Renal cortical epithelial cell (primary cell): ENCODE data around the gene PSTPIP2. TPM values are rescaled to one million over a fixed set of nuclear protein-coding genes. Genes with fewer than 3 reads are reported as not detected.

Source experiments
- DNase-seq: peaks from one replicate; pipeline ENCODE4 v3.0.0-alpha.2; 2011; ENCODE audit warnings: low read depth
- total RNA-seq: library from RNA; depleted of rRNA; stranded (reverse); fragments of >200 nt; gene quantifications from 2 replicates; pipeline ENCODE4 v1.2.3, GENCODE V29; 2014

PSTPIP2 gene
- total RNA-seq, 1 donor from 2014 or later: 28.9 TPM

DNA sequence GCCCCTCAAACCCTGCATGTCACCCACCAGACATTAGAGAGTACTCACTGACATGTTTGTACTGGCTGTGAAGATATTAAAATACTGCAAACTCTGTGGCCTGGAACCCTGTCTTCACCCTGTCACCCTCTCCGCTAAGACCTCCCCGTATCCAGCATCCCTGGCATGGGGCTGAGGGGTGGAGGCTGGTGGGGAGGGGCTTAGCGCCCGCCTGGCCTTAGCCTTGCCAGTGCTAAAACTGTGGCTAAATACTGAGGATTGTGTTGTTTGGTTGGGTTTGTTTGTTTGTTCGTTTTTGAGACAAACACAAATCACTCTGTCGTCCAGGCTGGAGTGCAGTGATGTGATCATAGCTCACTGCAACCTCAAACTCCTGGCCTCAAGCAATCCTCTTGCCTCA, 1.8 kb downstream of the PSTPIP2 start:
- no peak for DNase-seq

DNA sequence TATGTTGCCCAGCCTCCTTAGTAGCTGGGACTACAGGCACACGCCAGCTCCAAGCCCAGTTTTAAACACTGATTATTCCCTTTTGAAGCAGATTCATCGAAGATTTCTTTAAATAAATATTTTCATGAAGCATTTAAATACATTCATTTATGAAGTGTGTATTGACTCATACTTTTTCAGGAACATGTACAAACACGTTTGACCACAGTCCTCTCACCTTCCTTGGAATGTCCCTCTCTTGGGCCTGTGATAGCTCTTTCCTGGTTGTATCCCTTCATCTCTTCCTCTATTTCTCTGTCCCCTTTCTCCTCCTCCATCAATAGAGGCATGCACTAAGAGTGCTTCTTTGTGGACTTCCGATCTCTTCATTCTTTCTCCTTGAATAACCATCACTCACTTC, 2.5 kb downstream of the PSTPIP2 start:
- DNase-seq: peak; percentile 33

DNA sequence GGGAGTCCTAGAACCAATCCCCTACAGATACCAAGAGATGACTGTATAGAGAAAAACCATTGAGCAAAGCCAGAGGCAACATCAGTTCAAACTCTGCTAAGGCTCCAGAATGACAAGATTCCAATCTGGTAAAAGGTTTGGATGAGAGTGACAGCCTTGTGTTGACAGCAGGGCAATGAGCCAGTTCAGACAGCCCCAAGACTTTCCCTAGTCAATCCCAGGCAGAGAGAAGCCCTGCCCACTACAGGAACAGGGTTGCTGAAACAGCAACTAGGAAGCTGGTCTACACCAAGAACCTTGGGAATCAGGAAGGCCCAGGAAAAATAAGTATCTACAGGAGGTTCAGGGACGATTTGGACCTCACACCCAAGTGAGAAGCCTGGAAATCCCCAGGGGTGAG, 3.3 kb downstream of the PSTPIP2 start:
- no peak for DNase-seq

DNA sequence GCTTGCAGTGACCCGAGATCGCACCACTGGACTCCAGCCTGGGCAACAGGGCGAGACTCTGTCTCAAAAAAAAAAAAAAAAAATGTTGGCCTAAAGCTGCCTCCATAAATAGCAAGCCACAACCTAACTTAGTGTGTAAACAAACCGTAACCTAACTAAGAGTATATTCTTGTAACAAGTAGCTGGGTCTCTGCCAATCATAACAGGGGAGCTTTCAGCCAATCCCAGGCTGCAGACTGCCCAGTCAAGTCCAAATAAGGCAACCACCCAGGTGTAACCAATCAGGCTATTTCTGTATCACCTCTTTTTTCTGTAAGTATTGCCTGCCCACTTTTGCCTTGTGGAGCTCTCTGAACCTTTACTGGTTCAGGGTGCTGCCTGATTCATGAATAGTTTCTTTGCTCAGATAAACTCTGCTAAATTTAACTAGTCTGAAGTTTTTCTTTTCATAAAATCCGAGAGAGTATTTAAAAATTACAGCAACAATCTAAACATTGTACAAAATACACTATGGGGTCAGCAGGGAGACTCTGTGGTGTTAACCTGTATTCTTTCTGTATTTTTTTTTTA, 4.5 kb downstream of the PSTPIP2 start:
- peak; percentile 71 for DNase-seq

DNA sequence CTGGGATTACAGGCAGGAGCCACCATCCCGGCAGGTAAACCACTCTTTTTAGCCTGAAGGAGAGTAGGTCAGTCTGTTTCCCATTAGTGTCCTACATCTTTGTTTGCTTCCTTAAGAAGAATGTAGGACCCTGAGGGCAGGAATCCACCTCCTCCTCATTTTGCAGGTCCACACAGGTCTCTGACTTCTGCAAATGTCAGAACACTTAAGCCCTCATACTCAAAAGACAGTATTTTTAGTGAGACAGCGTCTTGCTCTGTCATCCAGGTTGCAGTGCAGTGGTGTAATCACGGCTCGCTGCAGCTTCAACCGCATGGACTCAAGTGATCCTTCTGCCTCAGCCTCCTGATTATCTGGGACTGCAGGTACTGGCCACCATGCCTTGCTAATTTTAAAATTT, 9.3 kb downstream of the PSTPIP2 start:
- DNase-seq: no peak

DNA sequence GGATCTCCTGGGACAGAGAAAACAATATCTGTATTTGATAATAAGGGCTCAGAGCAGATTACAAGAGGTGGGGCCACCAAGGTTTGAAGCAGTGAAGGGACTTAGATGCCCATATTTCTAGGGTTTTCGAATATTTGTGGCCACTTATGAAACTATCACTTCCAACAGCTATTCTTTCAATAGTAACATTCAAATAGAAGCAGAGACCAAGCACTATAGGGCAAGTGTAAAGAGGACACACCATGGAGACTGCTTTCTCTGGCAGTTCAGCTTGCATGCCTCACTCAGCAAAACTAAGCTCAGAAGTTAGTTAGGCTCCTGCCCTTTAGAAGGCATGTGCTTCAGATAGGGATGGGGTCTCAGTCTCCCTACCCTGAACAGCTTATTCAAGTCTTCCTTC, 10.3 kb downstream of the PSTPIP2 start:
- no peak for DNase-seq

DNA sequence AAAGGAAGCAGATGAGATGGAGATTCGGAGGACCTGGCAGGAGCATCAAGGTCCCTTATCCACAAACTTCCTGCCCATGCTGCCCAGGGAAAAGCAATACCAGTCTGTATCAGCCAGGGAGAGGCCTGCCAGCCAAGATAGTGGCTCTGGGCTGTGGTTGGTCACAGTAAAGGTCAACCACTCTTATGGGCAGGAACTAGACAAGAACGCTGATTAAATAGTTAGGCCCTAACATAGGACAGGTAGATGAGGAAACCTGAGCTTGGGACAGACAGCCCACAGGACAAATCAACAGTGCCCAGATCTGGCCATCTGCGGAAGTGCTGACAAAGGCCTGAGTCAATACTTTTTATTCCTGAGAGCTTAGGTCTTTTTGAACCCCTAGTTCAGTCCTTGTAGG, 10.7 kb downstream of the PSTPIP2 start:
- no peak for DNase-seq

DNA sequence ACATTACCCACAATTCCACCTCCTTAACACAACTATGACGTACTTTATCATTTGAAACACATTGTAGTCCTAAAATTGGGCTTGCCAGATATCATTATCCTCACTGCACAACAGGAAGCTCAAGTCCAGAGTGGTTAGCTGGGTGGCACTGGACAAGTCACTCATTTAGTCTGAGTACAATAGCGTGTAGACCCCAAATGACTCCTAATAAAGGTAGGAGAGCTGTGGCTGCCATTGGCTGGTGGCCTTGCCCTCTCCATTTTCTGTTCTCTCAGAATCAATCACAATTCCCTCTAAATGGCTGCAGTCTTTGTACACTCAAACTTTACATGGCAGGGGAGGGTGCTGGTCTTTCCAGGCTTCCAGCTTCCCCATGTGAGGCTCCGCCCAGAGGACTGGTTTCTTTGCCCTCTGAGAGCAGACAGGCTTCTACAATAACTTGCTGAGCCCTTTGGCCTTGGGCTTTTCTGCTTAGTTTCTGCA, 11.7 kb downstream of the PSTPIP2 start:
- DNase-seq: no peak

DNA sequence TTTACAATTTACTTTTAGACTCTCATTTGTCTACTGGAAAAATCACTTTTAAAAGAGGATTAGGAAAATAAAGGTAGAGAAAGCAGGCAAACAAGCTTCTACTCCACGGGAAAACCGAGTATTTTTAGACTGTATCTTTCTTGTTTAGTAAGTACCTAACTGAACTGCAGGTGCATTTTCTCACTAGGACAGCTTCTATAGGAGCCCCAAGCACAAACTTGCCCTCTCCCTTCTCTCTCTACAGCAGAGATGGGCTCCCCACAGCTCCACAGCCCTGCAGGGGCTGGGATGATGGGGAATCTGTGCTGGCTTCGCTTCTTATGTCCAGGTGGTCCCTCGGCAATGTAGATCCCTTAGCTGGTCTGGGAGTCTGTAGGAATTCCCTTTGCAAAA, 16.2 kb downstream of the PSTPIP2 start:
- no peak for DNase-seq

DNA sequence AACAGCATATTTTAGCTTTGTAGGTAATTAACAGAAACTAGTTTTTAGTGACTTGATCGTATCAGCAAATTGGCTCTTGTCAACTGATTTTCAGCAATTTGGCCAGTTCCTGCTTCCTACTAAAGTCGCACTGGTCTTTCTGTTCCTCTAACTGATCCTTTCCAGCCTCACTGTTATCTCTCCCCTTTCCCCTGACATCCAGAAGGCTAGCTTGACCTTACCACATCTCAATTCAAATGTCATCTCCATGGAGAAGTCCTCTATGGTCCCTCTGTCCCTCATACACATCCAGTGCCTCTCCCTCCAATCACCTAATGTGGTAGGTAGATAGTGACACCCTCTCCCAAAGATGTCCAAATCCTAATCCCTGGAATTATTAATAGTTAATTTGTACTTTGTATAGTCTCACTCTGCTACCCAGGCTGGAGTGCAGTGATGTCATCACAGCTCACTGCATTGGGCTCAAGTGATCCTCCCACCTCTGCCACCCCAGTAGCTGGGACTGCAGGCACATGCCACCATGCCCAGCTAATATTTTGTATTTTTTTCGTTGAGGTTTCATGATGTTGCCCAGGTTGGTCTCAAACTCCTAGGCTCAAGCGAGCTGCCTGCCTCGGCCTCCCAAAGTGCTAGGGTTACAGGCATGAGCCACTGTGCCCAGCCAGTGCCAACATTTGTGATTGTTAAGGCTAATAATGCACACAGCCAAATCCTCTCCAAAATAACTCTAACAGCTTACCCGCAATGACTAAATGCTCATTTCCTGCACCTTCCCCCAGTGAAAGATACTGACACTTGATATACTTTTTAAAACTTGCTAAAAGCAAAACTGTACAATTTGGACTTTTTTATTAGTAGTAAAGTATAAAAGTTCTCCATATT, 16.9 kb downstream of the PSTPIP2 start:
- no peak for DNase-seq

DNA sequence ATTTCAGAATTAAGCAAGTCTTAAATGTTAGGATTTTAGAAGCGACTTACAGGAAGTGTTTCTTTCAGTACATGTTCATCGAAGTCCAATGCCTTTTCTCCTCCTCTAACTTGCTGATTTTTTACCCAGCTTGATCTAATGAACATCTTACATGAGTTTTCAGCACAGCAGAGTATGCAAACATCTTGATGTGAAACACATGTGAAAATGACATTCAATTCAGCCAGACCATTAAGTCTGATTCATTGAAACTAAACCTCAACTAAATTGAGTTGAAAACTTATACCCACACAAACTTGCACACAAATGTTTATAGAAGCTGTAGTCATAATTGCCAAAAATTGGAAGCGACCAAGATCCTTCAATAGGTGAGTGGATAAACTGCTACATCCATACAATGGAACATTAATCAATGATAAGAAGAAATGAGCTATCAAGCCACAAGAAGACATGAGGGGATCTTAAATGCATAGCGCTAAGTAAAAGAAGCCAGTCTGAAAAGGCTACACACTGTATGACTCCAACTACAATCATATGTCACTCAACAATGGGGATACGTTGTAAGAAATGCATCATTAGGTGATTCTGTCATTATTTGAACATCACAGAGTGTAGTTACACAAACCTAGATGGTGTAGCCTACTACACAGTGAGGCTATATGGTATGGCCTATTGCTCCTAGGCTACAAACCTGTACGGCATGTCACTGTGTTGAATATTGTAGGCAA, 18.5 kb downstream of the PSTPIP2 start:
- no peak for DNase-seq

DNA sequence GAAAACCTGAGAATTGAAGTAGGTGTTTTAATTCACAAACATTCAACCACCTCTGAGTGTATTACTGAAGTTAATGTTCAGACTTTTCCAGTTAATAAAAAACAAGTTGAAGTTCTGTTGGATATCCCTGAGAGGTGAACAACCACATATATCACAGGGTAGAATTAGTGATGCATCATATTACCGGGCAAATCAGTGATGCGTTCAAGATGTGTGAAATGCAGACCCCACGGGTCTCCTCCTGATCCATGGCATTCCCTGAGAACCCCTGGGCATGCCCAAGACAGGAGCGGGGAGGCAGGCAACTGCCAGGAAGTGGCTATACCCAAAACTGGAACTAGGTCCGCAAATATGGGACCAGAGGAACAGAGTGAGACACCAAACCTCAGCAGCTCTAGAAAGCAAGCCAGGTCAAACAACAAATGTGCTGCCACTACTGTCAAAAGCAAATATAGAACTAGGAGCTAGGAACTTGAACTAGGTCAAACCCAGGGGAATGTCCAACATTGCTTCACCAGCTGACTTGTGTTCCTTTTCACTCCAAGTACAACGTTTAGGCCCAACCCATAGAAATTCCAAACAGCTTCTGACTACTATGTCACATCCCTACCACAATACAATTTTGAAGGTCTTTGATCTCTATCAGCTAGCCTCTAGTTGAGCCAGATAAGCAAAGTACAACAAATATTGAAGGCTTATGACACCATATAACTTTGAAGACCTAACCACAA, 20.2 kb downstream of the PSTPIP2 start:
- peak; percentile 100 for DNase-seq

DNA sequence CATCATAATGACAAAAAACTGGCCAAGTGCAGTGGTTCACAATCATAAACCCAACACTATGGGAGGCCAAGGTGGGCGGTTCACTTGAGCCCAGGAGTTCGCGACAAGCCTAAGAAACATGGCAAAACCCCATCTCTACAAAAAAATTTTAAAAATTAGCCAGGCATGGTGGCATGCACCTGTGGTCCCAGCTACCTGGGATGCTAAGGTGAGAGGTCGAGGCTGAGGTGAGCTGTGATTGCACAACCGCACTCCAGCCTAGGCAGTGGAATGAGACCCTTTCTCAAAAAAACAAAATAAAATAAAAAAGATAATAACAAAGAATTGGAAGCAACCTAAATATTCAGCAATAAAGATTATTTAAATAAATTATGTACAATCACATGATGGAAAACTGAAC, 21.8 kb downstream of the PSTPIP2 start:
- no peak for DNase-seq

DNA sequence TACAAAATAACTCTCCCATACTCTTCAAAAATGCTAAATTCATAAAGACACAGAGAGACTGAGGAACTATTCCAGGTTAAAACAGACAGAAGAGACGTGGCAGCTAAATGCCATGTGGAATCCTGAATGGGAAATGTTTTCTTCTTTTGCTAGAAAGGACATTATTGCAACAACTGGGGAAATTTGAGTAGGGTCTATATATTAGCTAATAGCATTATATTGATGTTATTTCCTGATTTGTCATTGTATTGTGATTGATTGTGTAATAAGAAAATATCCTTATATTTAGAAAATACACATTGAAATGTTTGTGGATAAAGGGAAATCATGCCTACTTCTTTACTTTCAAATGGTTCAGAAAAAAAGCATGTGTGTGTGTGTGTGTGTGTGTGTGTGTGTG, 23.4 kb downstream of the PSTPIP2 start:
- DNase-seq: no peak

DNA sequence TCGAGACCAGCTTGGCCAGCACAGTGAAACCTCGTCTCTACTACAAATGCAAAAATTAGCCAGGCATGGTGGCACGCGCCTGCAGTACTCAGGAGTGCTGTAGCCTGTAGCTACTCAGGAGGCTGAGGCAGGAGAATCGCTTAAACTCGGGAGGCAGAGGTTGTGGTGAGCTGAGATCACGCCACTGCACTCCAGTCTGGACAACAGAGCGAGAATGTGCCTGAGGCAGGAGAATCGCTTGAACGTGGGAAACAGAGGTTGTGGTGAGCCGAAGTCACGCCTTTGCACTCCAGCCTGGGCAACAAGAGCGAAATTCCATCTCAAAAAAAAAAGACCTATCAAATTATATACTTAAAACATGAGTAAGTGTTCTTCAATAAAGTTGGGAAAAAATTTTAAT, 24.7 kb downstream of the PSTPIP2 start:
- peak; percentile 68 for DNase-seq

DNA sequence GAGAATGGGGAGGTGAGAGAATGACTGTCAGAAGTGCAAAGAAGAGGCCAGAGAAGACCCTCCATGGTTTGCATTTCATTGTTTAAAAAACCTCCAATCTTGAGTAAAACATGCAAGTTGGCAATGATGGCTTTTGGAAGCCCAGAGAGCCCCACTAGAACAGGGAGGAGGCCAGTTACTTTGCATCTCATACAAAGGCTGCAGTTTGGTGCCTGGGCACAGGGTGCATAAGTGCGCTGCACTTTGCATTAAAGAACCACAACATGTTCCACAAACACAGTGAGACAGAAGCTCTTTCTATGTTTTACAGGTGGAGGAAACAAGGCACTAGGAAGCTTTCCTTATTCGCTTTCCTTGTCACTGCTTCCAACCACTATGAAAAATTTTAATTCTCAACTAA, 25.4 kb downstream of the PSTPIP2 start:
- no peak for DNase-seq

DNA sequence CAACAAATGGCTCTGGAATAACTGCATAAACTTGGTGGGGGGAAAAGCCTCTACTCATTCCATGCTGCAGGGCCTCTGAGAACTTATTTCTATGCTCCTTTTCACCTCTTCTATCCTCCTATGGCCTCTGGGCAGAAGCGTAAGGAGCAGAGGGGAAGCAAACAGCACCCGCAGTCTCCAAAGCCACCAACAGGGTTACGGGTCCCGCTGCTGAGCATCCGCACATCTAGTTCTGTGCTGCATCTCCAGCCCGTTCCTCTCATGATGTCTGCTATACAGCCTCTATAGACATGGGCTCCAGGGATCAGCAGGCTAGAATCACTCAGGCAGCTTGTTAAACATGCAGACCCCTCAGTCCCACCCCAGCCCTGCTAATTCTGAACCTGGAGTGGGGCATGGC, 25.9 kb downstream of the PSTPIP2 start:
- no peak for DNase-seq

DNA sequence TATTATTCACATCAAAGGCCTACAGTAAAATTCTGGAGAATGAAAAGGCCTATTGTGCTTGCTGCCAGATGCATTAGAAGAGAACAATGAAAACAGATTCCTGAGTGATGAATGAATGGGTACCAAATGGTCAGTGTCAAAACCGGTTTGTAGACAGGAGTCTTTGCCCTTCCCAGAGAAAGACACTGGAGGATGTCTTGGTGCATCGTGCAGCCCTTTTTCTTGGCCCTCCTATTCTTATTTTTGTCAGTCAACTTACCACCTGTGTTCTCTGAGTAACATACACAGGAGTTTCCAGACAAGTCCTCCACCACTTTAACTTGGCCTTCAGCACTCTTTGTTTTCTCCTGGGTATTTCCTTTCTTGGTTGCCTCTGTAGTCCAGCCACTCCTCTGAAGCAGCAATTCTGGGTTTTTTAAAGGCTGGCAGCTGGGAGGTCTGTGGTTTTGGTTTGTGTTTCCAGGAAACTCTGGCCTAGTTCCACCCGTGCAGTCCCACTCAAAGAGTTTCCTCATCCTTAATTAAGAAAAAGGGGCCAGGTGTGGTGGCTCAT, 29.4 kb downstream of the PSTPIP2 start:
- DNase-seq: peak; percentile 84

DNA sequence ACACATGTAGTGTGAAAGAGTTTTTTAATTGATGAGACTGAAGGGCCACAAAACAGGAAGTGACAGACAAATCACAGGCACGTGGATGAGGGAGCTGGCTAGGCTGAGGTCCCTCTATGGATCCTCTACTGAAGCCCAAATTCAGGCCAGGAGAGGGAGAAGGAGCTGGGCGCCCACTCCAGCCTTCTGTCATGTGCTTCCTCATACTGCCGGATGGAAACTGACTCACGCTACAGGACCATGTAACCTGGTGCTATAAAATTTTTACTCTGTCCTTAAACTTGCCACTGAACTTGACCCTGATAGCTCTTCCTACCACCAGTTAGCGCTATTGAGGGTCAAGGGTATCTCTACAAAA, 31.3 kb downstream of the PSTPIP2 start:
- DNase-seq: no peak

DNA sequence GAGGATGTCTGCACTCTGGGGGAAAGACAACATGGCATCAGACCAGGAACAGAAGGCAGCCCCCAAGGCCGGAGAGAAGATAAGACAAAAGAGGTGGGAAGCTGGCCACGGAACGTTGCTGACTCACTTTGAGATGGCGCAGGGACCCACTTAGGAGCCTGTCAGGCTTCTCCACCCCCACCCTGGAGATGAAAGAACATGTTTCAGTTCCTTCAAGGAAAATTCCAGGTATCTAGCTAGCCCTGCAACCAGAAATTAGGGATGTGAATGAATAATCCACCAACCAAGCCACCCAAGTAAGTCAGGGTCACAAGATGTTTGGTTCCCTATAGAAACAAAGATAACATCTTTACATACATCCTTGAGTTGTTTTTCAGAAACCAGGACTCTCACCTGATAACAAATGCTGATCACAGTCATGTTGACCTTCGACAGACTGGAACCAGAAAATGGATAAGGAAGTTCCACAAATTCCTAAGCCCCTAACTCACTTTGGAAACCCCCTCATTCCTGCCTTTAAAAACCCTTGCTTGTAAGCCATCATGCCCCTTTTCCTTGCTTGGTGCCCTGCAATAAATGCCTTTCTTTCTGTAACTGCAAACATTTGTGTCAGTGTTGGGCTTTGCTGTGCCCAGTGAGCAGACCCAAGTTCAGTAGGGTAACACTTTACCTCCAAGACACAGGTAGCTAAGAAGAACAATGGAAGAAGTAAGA, 31.9 kb downstream of the PSTPIP2 start:
- no peak for DNase-seq
